BE2C (cell line): ENCODE results near the gene GAPVD1.
"Not testable (repeated sequence)": the region's sequence is repeated elsewhere in the genome, so short reads cannot be mapped to it uniquely, and the experiment has no call there.

ENCODE experiments used
- DNase-seq: peaks from one replicate; pipeline ENCODE4 v3.0.0-alpha.2; 2020
- H3K27me3 ChIP-seq: fragments of 250-450 bp; sonication (Bioruptor Pico); 2 replicates; pipeline ENCODE4 v1.5.1; 2020; ENCODE audit warnings: mild to moderate bottlenecking
- H3K36me3 ChIP-seq: fragments of 250-450 bp; sonication (Bioruptor Pico); 2 replicates; pipeline ENCODE4 v1.5.1; 2020; ENCODE audit warnings: mild to moderate bottlenecking
- H3K4me1 ChIP-seq: fragments of 250-450 bp; sonication (Bioruptor Pico); 2 replicates; pipeline ENCODE4 v1.5.1; 2020
- H3K4me3 ChIP-seq: 2 replicates; pipeline ENCODE4 v1.5.1; 2011; ENCODE audit warnings: low read depth, low read length
- H3K9me3 ChIP-seq: fragments of 250-450 bp; sonication (Bioruptor Pico); 2 replicates; pipeline ENCODE4 v1.5.1; 2020
- CTCF ChIP-seq: IDR thresholded peaks from 2 replicates; pipeline ENCODE4 v1.5.1; 2012; ENCODE audit warnings: mild to moderate bottlenecking, low read depth, low read length

Gene GAPVD1

GRCh38 chr9:125276771-125277170, 15.1 kb downstream of the GAPVD1 start:
- no peaks in the 10 kb centered on the region; the same call in 1 of the 2 replicates for H3K4me1 ChIP-seq
- no peaks in the 10 kb centered on the region for H3K9me3 ChIP-seq
- DNase-seq = no peak
- H3K4me3 ChIP-seq = no peak overlapping the region
- no peak for TF ChIP-seq CTCF
- H3K27me3 ChIP-seq = no peaks in the 10 kb centered on the region
- no peaks in the 10 kb centered on the region; the same call in 1 of the 2 replicates for H3K36me3 ChIP-seq

GRCh38 chr9:125277411-125277810, 15.8 kb downstream of the GAPVD1 start:
- Histone ChIP-seq H3K36me3 (no peaks in the 10 kb centered on the region; the same call in 1 of the 2 replicates), H3K4me3 (no peak overlapping the region), H3K4me1 (no peaks in the 10 kb centered on the region; the same call in 1 of the 2 replicates), H3K27me3 (no peaks in the 10 kb centered on the region), H3K9me3 (no peaks in the 10 kb centered on the region)
- no peak for DNase-seq
- no peak for TF ChIP-seq CTCF

- no peaks in the 10 kb centered on the region for H3K27me3 ChIP-seq
- H3K4me3 ChIP-seq = no peak overlapping the region
- no peak for TF ChIP-seq CTCF
- no peaks in the 10 kb centered on the region; the same call in 1 of the 2 replicates for H3K4me1 ChIP-seq
- no peak for DNase-seq
- H3K9me3 ChIP-seq = no peaks in the 10 kb centered on the region
- no peaks in the 10 kb centered on the region; the same call in none of the 2 replicates for H3K36me3 ChIP-seq
Measured at GRCh38 chr9:125280945-125281344, 19.3 kb downstream of the GAPVD1 start.

- Histone ChIP-seq H3K36me3 (no peaks in the 10 kb centered on the region; the same call in none of the 2 replicates), H3K27me3 (no peaks in the 10 kb centered on the region), H3K4me3 (no peak overlapping the region), H3K9me3 (no peaks in the 10 kb centered on the region), H3K4me1 (no peaks in the 10 kb centered on the region; the same call in 1 of the 2 replicates)
- TF ChIP-seq CTCF = no peak
- DNase-seq = no peak
Measured at GRCh38 chr9:125284855-125285254, 23.2 kb downstream of the GAPVD1 start.

GRCh38 chr9:125286935-125287433, 25.4 kb downstream of the GAPVD1 start:
- not testable (repeated sequence) for H3K9me3 ChIP-seq, H3K27me3 ChIP-seq, H3K4me1 ChIP-seq, H3K36me3 ChIP-seq, DNase-seq, H3K4me3 ChIP-seq

GRCh38 chr9:125293134-125293533, 31.5 kb downstream of the GAPVD1 start:
- no peak for TF ChIP-seq CTCF
- Histone ChIP-seq H3K4me3 (no peak overlapping the region), H3K9me3 (no peaks in the 10 kb centered on the region), H3K27me3 (no peaks in the 10 kb centered on the region), H3K4me1 (peaks cover 2% of the 10 kb centered on the region; the same call in 1 of the 2 replicates), H3K36me3 (peaks cover 3% of the 10 kb centered on the region; the same call in 1 of the 2 replicates)
- DNase-seq = no peak
